Ovary (tissue), 3 donors: ENCODE measurements around the gene NEBL.

Source experiments
- POLR2A ChIP-seq: fragments of 450-650 bp; IDR thresholded peaks from one replicate; pipeline ENCODE4 v1.6.1; 2017; ENCODE audit warnings: antibody characterized with exemption, mild to moderate bottlenecking, moderate library complexity
- TF ChIP-seq, protein P1 (sequence below), 3 donors: fragments of 450-650 bp in 2 of 3; fragments of 200-600 bp in 1 of 3; IDR thresholded peaks; one replicate each; pipeline versions ENCODE4 v1.5.1 to v1.8.0; 2016 to 2022; ENCODE audit warnings: antibody characterized with exemption in 3 of 3, mild to moderate bottlenecking in 1 of 3
- donor health status: DM: no; HTN: no; CAD: no.

DNA sequence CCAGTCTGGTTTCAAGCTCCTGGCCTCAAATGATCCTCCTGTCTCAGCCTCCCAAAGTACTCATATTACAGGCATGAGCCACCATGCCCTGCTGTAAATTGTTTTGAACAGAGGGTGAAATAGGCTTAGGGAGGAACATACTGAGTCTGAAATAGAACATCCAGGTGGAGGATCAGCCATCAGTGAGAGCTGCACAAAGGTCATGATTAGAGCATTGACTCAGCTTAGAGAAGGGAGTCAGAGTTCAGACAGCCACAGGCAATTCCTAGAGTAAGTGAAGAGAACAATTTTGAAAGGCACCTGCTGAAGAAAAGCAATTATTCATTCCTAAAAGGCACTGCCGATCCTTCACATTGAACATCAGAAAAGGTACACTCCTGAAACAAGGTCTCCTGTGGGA, 15.9 kb upstream of the NEBL start:
- TF ChIP-seq, protein P1, sequence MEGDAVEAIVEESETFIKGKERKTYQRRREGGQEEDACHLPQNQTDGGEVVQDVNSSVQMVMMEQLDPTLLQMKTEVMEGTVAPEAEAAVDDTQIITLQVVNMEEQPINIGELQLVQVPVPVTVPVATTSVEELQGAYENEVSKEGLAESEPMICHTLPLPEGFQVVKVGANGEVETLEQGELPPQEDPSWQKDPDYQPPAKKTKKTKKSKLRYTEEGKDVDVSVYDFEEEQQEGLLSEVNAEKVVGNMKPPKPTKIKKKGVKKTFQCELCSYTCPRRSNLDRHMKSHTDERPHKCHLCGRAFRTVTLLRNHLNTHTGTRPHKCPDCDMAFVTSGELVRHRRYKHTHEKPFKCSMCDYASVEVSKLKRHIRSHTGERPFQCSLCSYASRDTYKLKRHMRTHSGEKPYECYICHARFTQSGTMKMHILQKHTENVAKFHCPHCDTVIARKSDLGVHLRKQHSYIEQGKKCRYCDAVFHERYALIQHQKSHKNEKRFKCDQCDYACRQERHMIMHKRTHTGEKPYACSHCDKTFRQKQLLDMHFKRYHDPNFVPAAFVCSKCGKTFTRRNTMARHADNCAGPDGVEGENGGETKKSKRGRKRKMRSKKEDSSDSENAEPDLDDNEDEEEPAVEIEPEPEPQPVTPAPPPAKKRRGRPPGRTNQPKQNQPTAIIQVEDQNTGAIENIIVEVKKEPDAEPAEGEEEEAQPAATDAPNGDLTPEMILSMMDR (IDR thresholded peaks at IDR 0.05) = no peak
- TF ChIP-seq POLR2A = no peak
